ENCODE results near the gene CRYGN.

DNA sequence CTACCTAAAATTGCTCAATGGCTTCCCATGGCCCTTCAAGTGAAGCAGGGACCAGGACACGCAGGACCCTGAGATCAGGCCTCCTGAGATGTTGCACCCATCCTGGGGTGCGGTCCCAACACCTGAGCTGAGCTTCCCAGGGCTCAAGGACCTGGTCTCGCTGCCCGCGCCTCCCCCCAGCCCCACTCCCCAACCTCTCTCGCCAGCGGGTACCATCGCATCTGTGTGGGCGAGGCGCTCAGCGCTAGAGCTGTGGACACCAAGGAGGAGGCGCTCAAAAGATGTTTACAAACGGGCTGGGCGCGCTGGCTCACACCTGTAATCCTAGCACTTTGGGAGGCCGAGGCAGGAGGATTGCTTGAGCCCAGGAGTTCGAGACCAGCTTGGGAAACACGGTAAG, 7.4 kb upstream of the CRYGN start:
- no peak for TF ChIP-seq CREB1 (CRISPR knock-in tag; IDR thresholded peaks at IDR 0.05; ENCODE audit: low read depth)
- TF ChIP-seq, protein P1, sequence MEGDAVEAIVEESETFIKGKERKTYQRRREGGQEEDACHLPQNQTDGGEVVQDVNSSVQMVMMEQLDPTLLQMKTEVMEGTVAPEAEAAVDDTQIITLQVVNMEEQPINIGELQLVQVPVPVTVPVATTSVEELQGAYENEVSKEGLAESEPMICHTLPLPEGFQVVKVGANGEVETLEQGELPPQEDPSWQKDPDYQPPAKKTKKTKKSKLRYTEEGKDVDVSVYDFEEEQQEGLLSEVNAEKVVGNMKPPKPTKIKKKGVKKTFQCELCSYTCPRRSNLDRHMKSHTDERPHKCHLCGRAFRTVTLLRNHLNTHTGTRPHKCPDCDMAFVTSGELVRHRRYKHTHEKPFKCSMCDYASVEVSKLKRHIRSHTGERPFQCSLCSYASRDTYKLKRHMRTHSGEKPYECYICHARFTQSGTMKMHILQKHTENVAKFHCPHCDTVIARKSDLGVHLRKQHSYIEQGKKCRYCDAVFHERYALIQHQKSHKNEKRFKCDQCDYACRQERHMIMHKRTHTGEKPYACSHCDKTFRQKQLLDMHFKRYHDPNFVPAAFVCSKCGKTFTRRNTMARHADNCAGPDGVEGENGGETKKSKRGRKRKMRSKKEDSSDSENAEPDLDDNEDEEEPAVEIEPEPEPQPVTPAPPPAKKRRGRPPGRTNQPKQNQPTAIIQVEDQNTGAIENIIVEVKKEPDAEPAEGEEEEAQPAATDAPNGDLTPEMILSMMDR (conservative IDR thresholded peaks at IDR 0.05; ENCODE audit: low read depth in 2 of 2): no peak
- TF ChIP-seq, protein P2, sequence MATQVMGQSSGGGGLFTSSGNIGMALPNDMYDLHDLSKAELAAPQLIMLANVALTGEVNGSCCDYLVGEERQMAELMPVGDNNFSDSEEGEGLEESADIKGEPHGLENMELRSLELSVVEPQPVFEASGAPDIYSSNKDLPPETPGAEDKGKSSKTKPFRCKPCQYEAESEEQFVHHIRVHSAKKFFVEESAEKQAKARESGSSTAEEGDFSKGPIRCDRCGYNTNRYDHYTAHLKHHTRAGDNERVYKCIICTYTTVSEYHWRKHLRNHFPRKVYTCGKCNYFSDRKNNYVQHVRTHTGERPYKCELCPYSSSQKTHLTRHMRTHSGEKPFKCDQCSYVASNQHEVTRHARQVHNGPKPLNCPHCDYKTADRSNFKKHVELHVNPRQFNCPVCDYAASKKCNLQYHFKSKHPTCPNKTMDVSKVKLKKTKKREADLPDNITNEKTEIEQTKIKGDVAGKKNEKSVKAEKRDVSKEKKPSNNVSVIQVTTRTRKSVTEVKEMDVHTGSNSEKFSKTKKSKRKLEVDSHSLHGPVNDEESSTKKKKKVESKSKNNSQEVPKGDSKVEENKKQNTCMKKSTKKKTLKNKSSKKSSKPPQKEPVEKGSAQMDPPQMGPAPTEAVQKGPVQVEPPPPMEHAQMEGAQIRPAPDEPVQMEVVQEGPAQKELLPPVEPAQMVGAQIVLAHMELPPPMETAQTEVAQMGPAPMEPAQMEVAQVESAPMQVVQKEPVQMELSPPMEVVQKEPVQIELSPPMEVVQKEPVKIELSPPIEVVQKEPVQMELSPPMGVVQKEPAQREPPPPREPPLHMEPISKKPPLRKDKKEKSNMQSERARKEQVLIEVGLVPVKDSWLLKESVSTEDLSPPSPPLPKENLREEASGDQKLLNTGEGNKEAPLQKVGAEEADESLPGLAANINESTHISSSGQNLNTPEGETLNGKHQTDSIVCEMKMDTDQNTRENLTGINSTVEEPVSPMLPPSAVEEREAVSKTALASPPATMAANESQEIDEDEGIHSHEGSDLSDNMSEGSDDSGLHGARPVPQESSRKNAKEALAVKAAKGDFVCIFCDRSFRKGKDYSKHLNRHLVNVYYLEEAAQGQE (IDR thresholded peaks at IDR 0.05; ENCODE audit: unreplicated experiment): no peak
- TF ChIP-seq EZH2 (IDR thresholded peaks at IDR 0.05; ENCODE audit: low read depth, unreplicated experiment): no peak

Measured in GM23338 (cell line).